Mesothelial cell of epicardium (in vitro differentiated cells): ENCODE data around the gene ATF4. TPM values are rescaled to one million over a fixed set of nuclear protein-coding genes. Genes with fewer than 3 reads are reported as not detected.

Source experiments
- DNase-seq, 2 experiments: peaks; one replicate each; pipeline ENCODE4 v3.0.0; 2021; ENCODE audit warnings: low spot score in 2 of 2; ENCODE audit not compliant: unreplicated experiment in 2 of 2
- H3K27ac Mint-ChIP-seq: 2 replicates; pipeline ENCODE4 v1.8.0; 2021; ENCODE audit warnings: mixed read lengths
- H3K27me3 Mint-ChIP-seq: 2 replicates; pipeline ENCODE4 v1.8.0; 2021; ENCODE audit warnings: low read depth, mixed read lengths
- H3K36me3 Mint-ChIP-seq: 2 replicates; pipeline ENCODE4 v1.8.0; 2021; ENCODE audit warnings: mixed read lengths
- H3K4me1 Mint-ChIP-seq: 2 replicates; pipeline ENCODE4 v1.8.0; 2021; ENCODE audit warnings: mixed read lengths
- H3K4me3 Mint-ChIP-seq: 2 replicates; pipeline ENCODE4 v1.8.0; 2021; ENCODE audit warnings: mild to moderate bottlenecking, moderate library complexity, mixed read lengths
- H3K9me3 Mint-ChIP-seq: 2 replicates; pipeline ENCODE4 v1.8.0; 2021; ENCODE audit warnings: mixed read lengths
- total RNA-seq: library from RNA; stranded (reverse); gene quantifications from 3 replicates; pipeline ENCODE4 v1.2.1, GENCODE V29; 2021
- TF ChIP-seq, protein P1 (sequence below): fragments of 200-600 bp; sonication (generic); IDR thresholded peaks from one replicate; pipeline ENCODE4 v1.5.0; 2021; ENCODE audit warnings: antibody characterized with exemption; ENCODE audit not compliant: unreplicated experiment

ATF4 gene
- total RNA-seq, 1 donor from 2014 or later = 361 TPM

DNA sequence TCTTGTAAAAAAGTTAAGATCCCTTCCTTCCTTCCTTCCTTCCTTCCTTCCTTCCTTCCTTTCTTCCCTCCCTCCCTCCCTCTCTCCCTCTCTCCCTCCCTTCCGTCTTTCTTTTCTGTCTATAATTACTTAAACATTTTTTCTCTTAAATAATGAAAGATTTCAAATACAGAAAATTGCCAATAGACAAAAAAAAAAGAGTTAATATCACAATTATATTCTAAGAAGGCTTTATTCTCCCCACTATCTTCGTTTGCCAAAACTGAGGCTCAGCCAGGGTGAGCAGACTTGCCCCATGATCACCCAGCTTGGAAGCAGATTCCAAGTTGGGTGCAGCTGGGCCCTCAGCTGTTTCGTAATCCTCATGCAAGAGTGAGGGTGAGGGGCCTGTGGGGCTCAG, 49.9 kb downstream of the ATF4 start:
- Mint-ChIP-seq H3K27ac (no peak overlapping the region), H3K4me1 (peaks cover 2% of the 10 kb centered on the region), H3K9me3 (peaks cover 6% of the 10 kb centered on the region), H3K27me3 (peaks cover 5% of the 10 kb centered on the region), H3K4me3 (no peak overlapping the region), H3K36me3 (no peaks in the 10 kb centered on the region)
- no peak for DNase-seq
- TF ChIP-seq, protein P1, sequence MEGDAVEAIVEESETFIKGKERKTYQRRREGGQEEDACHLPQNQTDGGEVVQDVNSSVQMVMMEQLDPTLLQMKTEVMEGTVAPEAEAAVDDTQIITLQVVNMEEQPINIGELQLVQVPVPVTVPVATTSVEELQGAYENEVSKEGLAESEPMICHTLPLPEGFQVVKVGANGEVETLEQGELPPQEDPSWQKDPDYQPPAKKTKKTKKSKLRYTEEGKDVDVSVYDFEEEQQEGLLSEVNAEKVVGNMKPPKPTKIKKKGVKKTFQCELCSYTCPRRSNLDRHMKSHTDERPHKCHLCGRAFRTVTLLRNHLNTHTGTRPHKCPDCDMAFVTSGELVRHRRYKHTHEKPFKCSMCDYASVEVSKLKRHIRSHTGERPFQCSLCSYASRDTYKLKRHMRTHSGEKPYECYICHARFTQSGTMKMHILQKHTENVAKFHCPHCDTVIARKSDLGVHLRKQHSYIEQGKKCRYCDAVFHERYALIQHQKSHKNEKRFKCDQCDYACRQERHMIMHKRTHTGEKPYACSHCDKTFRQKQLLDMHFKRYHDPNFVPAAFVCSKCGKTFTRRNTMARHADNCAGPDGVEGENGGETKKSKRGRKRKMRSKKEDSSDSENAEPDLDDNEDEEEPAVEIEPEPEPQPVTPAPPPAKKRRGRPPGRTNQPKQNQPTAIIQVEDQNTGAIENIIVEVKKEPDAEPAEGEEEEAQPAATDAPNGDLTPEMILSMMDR = no peak

GRCh38 chr22:39570665-39571064, 50.3 kb downstream of the ATF4 start, which contains the start of gene CACNA1I:
Gene CACNA1I (plus strand): TSS chr22:39570753. CDS start chr22:39570753, 0 bp downstream.
- no peak within 1 kb of the TSS for H3K27ac Mint-ChIP-seq
- peaks cover 2% of the 10 kb centered on the region for H3K9me3 Mint-ChIP-seq

GRCh38 chr22:39571538-39571937, 51.2 kb downstream of the ATF4 start:
- Mint-ChIP-seq H3K27ac (no peak overlapping the region), H3K4me1 (peaks cover 2% of the 10 kb centered on the region), H3K27me3 (peaks cover 7% of the 10 kb centered on the region), H3K36me3 (no peaks in the 10 kb centered on the region), H3K9me3 (no peaks in the 10 kb centered on the region), H3K4me3 (no peak overlapping the region)
- TF ChIP-seq, protein P1 = no peak
- DNase-seq = no peak

More at GRCh38 chr22:39570665-39571064, 50.3 kb downstream of the ATF4 start, which contains the start of gene CACNA1I:
- peaks cover 7% of the 10 kb centered on the region for H3K27me3 Mint-ChIP-seq
- peaks cover 2% of the 10 kb centered on the region for H3K4me1 Mint-ChIP-seq
- no peaks in the 10 kb centered on the region for H3K36me3 Mint-ChIP-seq
- no peak within 1 kb of the TSS for H3K4me3 Mint-ChIP-seq
- DNase-seq = no peak
- TF ChIP-seq, protein P1 = no peak

Other genes with a start within 250 kb of the ATF4 start
- 2,423 to 2,513 TPM (median 2,494 TPM) in 3 replicates for gene RPL3, start 200.9 kb upstream of the ATF4 start, total RNA-seq
- 37.4 to 38.9 TPM (median 38.9 TPM) in 3 replicates for gene SYNGR1, start 170.6 kb upstream of the ATF4 start, total RNA-seq
- 30.1 to 32.9 TPM (median 30.6 TPM) in 3 replicates for gene TAB1, start 120.8 kb upstream of the ATF4 start, total RNA-seq
- 43.6 to 45.3 TPM (median 45.0 TPM) in 3 replicates for gene MGAT3, start 63.5 kb upstream of the ATF4 start, total RNA-seq
- 29.7 to 35.0 TPM (median 31.9 TPM) in 3 replicates for gene MIEF1, start 18.3 kb upstream of the ATF4 start, total RNA-seq
- 30.6 to 33.0 TPM (median 31.9 TPM) in 3 replicates for gene RPS19BP1, start 12.2 kb downstream of the ATF4 start, total RNA-seq
- gene CACNA1I, start 50.2 kb downstream of the ATF4 start, total RNA-seq = 0.27 to 0.31 TPM (median 0.27 TPM) in 3 replicates